Memory B cell (primary cell): Measurements from ENCODE around the gene SLC16A6.
"Not testable (repeated sequence)": the region's sequence is repeated elsewhere in the genome, so short reads cannot be mapped to it uniquely, and the experiment has no call there.

Source experiments
- ATAC-seq: fragments of 150-1000 bp; cut with Tn5 transposase; 2 replicates; pipeline ENCODE4 v1.10.0; 2021; ENCODE audit warnings: low read depth, mild to moderate bottlenecking, moderate library complexity
- DNase-seq, 2 donors: peaks; one replicate each; pipeline ENCODE4 v3.0.0; 2022; ENCODE audit warnings: low spot score in 2 of 2
- H3K27ac Mint-ChIP-seq: one replicate; pipeline ENCODE4 v1.8.0; 2022; ENCODE audit warnings: mild to moderate bottlenecking, moderate library complexity, mixed read lengths
- H3K27me3 Mint-ChIP-seq: one replicate; pipeline ENCODE4 v1.8.0; 2022; ENCODE audit warnings: mixed read lengths
- H3K36me3 Mint-ChIP-seq: one replicate; pipeline ENCODE4 v1.8.0; 2022; ENCODE audit warnings: mild to moderate bottlenecking, mixed read lengths
- H3K4me1 Mint-ChIP-seq: one replicate; pipeline ENCODE4 v1.8.0; 2022; ENCODE audit warnings: mixed read lengths
- H3K4me3 Mint-ChIP-seq: one replicate; pipeline ENCODE4 v1.8.0; 2022; ENCODE audit warnings: mild to moderate bottlenecking, moderate library complexity, mixed read lengths
- H3K9me3 Mint-ChIP-seq: one replicate; pipeline ENCODE4 v1.8.0; 2022; ENCODE audit warnings: mixed read lengths

Gene SLC16A6

DNA sequence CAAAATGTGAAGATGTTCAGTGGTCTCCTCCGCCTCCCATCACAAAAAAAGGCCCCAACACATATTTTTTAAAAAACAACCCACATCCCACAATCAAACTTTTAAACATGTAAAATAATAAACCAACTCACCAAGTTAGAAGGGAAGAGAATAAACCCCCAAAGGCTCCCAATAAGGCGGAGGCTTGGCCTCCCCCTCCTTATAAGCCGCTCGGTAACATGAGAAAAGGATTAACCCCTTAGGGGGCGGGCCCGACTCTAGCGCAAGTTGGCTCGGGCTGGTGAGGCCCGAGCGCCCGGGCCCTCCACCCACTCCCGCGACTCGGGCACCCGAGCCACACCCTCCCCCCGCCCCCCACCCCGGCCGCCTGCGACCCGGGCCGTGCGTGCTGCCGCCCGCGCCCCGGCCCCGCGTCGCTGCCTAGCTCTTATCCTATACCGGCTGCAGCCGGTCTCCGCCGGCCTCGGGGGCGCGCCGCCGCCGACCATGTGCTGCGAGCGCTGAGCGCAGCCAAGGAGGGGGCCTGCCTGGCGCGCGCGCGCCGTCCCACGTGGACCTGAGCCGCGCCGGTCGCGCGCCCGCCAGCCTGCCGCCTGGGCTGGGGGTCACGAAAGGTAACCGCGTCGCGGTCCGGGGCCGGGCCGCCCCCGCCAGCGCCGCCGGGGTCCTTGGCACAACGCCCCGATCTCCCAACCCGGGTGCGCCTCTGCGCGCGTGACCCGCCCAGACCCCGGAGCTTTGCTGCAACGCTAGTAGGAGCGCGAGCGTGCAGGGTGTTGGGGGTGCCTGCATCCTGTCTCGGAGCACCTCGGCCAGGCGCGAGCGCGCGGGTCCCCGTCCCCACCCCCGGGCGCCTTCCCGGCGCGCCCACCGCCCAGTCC, at the start of gene SLC16A6, which contains the start of gene ARSG:
TSS of gene SLC16A6 (minus strand) at position 173 of the 881 bp plus-strand sequence. CDS start 12,807 bp downstream, outside the sequence.
TSS of gene ARSG (plus strand) at position 541 of the 881 bp plus-strand sequence. CDS start 15,999 bp downstream, outside the sequence.
- H3K4me3 Mint-ChIP-seq, result peak within 1 kb of the TSS; percentile 92
- H3K4me1 Mint-ChIP-seq, result peaks cover 23% of the 10 kb centered on the region
- DNase-seq, result peak; percentile 82 to 89

GRCh38 chr17:68334393-68334792, 43.5 kb upstream of the SLC16A6 start:
- no peak overlapping the region for H3K4me3 Mint-ChIP-seq
- ATAC-seq, result no peak
- H3K27ac Mint-ChIP-seq, result no peak overlapping the region

More for the DNA sequence above, at the start of gene SLC16A6, which contains the start of gene ARSG:
- Mint-ChIP-seq H3K36me3 (peaks cover 2% of the 10 kb centered on the region), H3K9me3 (no peaks in the 10 kb centered on the region), H3K27ac (peak within 1 kb of the TSS; percentile 98), H3K27me3 (no peaks in the 10 kb centered on the region)
- ATAC-seq, result peak; percentile 55

GRCh38 chr17:68331932-68332331, 41.0 kb upstream of the SLC16A6 start:
- H3K4me3 Mint-ChIP-seq, result not testable (repeated sequence)

More at GRCh38 chr17:68334393-68334792, 43.5 kb upstream of the SLC16A6 start:
- peaks cover 10% of the 10 kb centered on the region for H3K9me3 Mint-ChIP-seq
- peaks cover 18% of the 10 kb centered on the region for H3K36me3 Mint-ChIP-seq
- DNase-seq, result no peak
- H3K27me3 Mint-ChIP-seq, result no peaks in the 10 kb centered on the region
- no peaks in the 10 kb centered on the region for H3K4me1 Mint-ChIP-seq

GRCh38 chr17:68329331-68329730, 38.4 kb upstream of the SLC16A6 start:
- H3K27ac Mint-ChIP-seq, result no peak overlapping the region
- H3K9me3 Mint-ChIP-seq, result peaks cover 9% of the 10 kb centered on the region
- no peaks in the 10 kb centered on the region for H3K27me3 Mint-ChIP-seq
- H3K36me3 Mint-ChIP-seq, result peaks cover 15% of the 10 kb centered on the region
- ATAC-seq (no peak), DNase-seq (no peak)
- H3K4me1 Mint-ChIP-seq, result no peaks in the 10 kb centered on the region
- no peak overlapping the region for H3K4me3 Mint-ChIP-seq

More at GRCh38 chr17:68331932-68332331, 41.0 kb upstream of the SLC16A6 start:
- H3K27ac Mint-ChIP-seq, ATAC-seq, H3K27me3 Mint-ChIP-seq, DNase-seq, H3K4me1 Mint-ChIP-seq: not testable (repeated sequence)
- H3K9me3 Mint-ChIP-seq, result peaks cover 10% of the 10 kb centered on the region
- peaks cover 18% of the 10 kb centered on the region for H3K36me3 Mint-ChIP-seq

DNA sequence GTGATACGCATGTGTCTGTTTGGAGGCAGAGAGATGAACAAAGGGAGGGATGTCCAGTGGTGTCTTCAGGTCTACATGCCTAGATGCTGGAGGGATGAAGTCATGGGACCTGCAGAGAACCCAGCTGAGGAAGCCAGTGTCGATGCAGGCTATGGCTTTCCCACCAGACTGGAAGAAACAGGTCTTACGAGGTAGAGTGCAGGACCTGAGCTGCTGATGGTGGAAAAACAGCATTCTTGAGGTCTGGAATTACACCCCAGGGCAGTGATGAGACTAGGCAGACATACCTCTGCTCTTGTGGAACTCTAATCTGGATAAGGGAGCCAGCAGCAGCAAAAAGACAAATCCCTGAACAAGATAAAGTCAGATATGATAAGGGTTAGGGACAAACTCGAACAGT, 37.7 kb upstream of the SLC16A6 start:
- peaks cover 9% of the 10 kb centered on the region for H3K9me3 Mint-ChIP-seq
- H3K27me3 Mint-ChIP-seq, result no peaks in the 10 kb centered on the region
- no peak overlapping the region for H3K4me3 Mint-ChIP-seq
- no peak for ATAC-seq
- H3K36me3 Mint-ChIP-seq, result peaks cover 15% of the 10 kb centered on the region
- H3K4me1 Mint-ChIP-seq, result no peaks in the 10 kb centered on the region
- no peak overlapping the region for H3K27ac Mint-ChIP-seq
- no peak for DNase-seq

- Mint-ChIP-seq H3K4me3 (no peak overlapping the region), H3K27ac (no peak overlapping the region), H3K4me1 (no peaks in the 10 kb centered on the region), H3K36me3 (peaks cover 13% of the 10 kb centered on the region), H3K27me3 (no peaks in the 10 kb centered on the region), H3K9me3 (peaks cover 8% of the 10 kb centered on the region)
- DNase-seq (no peak), ATAC-seq (no peak)
Observed at GRCh38 chr17:68327823-68328557, 37.1 kb upstream of the SLC16A6 start.

- no peak overlapping the region for H3K4me3 Mint-ChIP-seq
- no peaks in the 10 kb centered on the region for H3K27me3 Mint-ChIP-seq
- no peak overlapping the region for H3K27ac Mint-ChIP-seq
- DNase-seq (no peak), ATAC-seq (no peak)
- no peaks in the 10 kb centered on the region for H3K4me1 Mint-ChIP-seq
- peaks cover 6% of the 10 kb centered on the region for H3K36me3 Mint-ChIP-seq
- peaks cover 4% of the 10 kb centered on the region for H3K9me3 Mint-ChIP-seq
Observed at GRCh38 chr17:68326681-68327080, 35.8 kb upstream of the SLC16A6 start.

GRCh38 chr17:68325961-68326360, 35.0 kb upstream of the SLC16A6 start:
- Mint-ChIP-seq H3K27ac (no peak overlapping the region), H3K9me3 (peaks cover 4% of the 10 kb centered on the region), H3K4me3 (no peak overlapping the region), H3K4me1 (no peaks in the 10 kb centered on the region), H3K27me3 (no peaks in the 10 kb centered on the region), H3K36me3 (peaks cover 3% of the 10 kb centered on the region)
- ATAC-seq (no peak), DNase-seq (no peak)

DNA sequence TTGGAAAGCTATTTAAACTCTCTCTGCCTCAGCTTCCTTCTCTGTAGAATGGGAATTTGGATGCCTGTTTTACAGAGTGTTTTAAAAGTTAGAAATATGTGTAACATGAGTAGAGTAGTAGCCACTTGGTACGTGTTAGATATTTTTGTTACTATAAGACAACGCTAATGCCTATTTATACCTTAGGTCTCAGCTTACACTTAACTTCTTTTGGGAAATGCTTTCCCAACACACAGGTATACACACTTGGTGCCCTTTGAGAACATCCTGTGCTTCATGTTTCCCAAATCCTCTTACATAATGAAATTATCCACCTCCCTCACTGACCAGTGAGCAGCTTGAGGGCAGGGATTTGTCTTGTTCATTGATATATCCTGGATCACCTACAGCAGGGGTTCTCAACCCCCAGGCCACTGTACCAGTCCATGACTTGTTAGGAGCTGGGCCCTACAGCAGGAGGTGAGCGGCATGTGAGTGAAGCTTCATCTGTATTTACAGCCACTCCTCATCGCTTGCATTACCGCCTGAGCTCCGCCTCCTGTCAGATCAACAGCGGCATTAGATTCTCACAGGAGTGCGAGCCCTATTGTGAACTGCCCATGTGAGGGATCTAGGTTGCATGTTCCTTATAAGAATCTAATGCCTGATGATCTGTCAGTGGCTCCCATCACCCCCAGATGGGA, 33.9 kb upstream of the SLC16A6 start:
- H3K27ac Mint-ChIP-seq, result no peak overlapping the region
- H3K4me3 Mint-ChIP-seq, result no peak overlapping the region
- H3K9me3 Mint-ChIP-seq, result no peaks in the 10 kb centered on the region
- peaks cover 3% of the 10 kb centered on the region for H3K27me3 Mint-ChIP-seq
- DNase-seq (no peak), ATAC-seq (no peak)
- peaks cover 6% of the 10 kb centered on the region for H3K4me1 Mint-ChIP-seq
- peaks cover 5% of the 10 kb centered on the region for H3K36me3 Mint-ChIP-seq

- H3K4me1 Mint-ChIP-seq, result peaks cover 13% of the 10 kb centered on the region
- H3K36me3 Mint-ChIP-seq, result peaks cover 5% of the 10 kb centered on the region
- DNase-seq (no peak), ATAC-seq (no peak)
- H3K9me3 Mint-ChIP-seq, result no peaks in the 10 kb centered on the region
- H3K27ac Mint-ChIP-seq, result no peak overlapping the region
- H3K27me3 Mint-ChIP-seq, result peaks cover 3% of the 10 kb centered on the region
- H3K4me3 Mint-ChIP-seq, result no peak overlapping the region
Observed at GRCh38 chr17:68324114-68324513, 33.2 kb upstream of the SLC16A6 start.

DNA sequence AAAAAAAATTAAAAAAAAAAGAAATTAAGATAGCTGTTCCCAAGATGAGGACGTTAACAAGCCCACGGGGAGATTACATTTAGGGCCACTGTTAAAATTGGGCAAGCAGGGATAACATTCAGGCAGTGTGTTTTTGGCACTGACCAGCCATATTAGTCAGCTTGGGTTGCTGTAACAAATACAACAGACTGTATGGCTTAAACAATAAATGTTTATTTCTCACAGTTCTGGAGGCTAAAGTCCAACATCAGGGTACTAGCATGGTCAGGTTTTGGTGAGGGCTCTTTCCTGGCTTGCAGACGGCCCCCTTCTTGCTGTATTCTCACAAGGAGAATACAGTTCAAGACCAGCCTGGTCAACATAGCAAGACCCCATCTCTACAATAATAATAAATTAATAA, 31.7 kb upstream of the SLC16A6 start:
- no peak overlapping the region for H3K4me3 Mint-ChIP-seq
- DNase-seq (no peak), ATAC-seq (no peak)
- H3K4me1 Mint-ChIP-seq, result peaks cover 22% of the 10 kb centered on the region
- peaks cover 3% of the 10 kb centered on the region for H3K27me3 Mint-ChIP-seq
- no peak overlapping the region for H3K27ac Mint-ChIP-seq
- peaks cover 5% of the 10 kb centered on the region for H3K36me3 Mint-ChIP-seq
- no peaks in the 10 kb centered on the region for H3K9me3 Mint-ChIP-seq

- no peak for ATAC-seq
- Mint-ChIP-seq H3K9me3 (no peaks in the 10 kb centered on the region), H3K27ac (no peak overlapping the region), H3K4me3 (no peak overlapping the region), H3K36me3 (peaks cover 5% of the 10 kb centered on the region), H3K27me3 (peaks cover 3% of the 10 kb centered on the region), H3K4me1 (peaks cover 22% of the 10 kb centered on the region)
- no peak for DNase-seq
Observed at GRCh38 chr17:68321556-68321954, 30.6 kb upstream of the SLC16A6 start.

DNA sequence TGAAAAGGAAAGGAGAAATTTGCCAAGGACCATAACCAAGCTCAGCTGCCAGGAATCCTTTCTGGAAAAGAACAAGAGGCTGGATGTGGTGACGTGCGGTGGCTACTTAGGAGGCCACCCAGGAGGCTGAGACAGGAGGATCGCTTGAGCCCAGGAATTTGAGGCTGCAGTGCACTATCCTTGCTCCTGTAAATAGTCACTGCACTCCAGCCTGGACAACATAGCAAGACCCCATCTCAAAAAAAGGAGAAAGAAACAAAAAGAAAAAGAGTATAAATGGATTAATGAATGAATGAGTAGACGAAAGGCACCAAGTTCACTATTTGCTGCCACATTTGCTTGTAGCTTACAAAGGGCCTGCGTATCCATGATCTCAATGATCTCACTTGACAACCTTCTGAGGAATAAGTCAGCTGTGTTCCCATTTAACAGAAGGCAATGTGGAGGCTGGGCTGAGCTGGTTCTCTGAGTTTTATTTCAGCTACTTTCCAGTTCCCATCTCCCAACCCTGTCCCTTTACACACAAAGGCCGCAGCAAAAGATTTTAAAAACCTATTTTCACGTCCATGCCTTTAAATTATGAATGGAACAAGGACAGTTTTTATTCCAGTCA, 30.1 kb upstream of the SLC16A6 start:
- Mint-ChIP-seq H3K27ac (no peak overlapping the region), H3K9me3 (peaks cover 3% of the 10 kb centered on the region), H3K27me3 (peaks cover 6% of the 10 kb centered on the region), H3K4me3 (no peak overlapping the region), H3K36me3 (peaks cover 8% of the 10 kb centered on the region), H3K4me1 (peaks cover 26% of the 10 kb centered on the region)
- no peak for ATAC-seq
- no peak for DNase-seq
